K562 (cell line): ENCODE results near the gene P2RX3. TPM values are rescaled to one million over a fixed set of nuclear protein-coding genes. Genes with fewer than 3 reads are reported as not detected.
A peak's percentile ranks its signal among the peaks of the same experiment; 100 is the strongest.

ENCODE experiments used
- CBFA2T3 ChIP-seq: fragments of 450-650 bp; IDR thresholded peaks from 2 replicates; pipeline ENCODE4 v1.6.1; 2017
- CBX1 ChIP-seq: sonication (generic); IDR thresholded peaks from 2 replicates; pipeline ENCODE4 v1.6.1; 2016; ENCODE audit warnings: antibody characterized with exemption, low read depth, mild to moderate bottlenecking
- GABPB1 ChIP-seq: sonication (generic); formaldehyde crosslinking; IDR thresholded peaks from 2 replicates; pipeline ENCODE4 v1.8.0; 2022; ENCODE audit warnings: mild to moderate bottlenecking, missing genetic modification reagents
- JUN ChIP-seq, 2 experiments: sonication (generic) in 1 of 2; formaldehyde crosslinking in 1 of 2; IDR thresholded peaks; 2 replicates each; pipeline versions ENCODE4 v1.6.1 to v1.8.0; 2012 to 2022; ENCODE audit warnings: borderline replicate concordance in 2 of 2, mild to moderate bottlenecking in 2 of 2, improper control_type of control experiment in 1 of 2, low read depth in 1 of 2, low read length in 1 of 2, missing genetic modification reagents in 1 of 2
- MAZ ChIP-seq, 2 experiments: fragments of 450-650 bp in 1 of 2; sonication (generic) in 1 of 2; formaldehyde crosslinking; IDR thresholded peaks in 1 of 2; conservative IDR thresholded peaks in 1 of 2; 2 replicates each; pipeline versions ENCODE4 v1.4.0 to v1.5.0; 2020; ENCODE audit warnings: mild to moderate bottlenecking in 1 of 2, missing genetic modification reagents in 1 of 2
- POLR2A ChIP-seq: fragments of 450-650 bp; conservative IDR thresholded peaks from 2 replicates; pipeline ENCODE4 v1.6.1; 2016
- POLR2B ChIP-seq: fragments of 450-650 bp; IDR thresholded peaks from 2 replicates; pipeline ENCODE4 v1.6.1; 2018; ENCODE audit warnings: low read depth; ENCODE audit not compliant: partially characterized antibody
- RBFOX2 ChIP-seq: fragments of 200-400 bp; formaldehyde crosslinking; IDR thresholded peaks from 2 replicates; pipeline ENCODE4 v1.6.1; 2017; ENCODE audit warnings: low read depth, mild to moderate bottlenecking, low read length, moderate library complexity
- RCOR1 ChIP-seq, 2 experiments: IDR thresholded peaks; 2 replicates each; pipeline ENCODE4 v1.6.1; 2012; ENCODE audit warnings: low read depth in 2 of 2, low read length in 2 of 2, borderline replicate concordance in 1 of 2, improper control_type of control experiment in 1 of 2
- RNF2 ChIP-seq: sonication (generic); IDR thresholded peaks from 2 replicates; pipeline ENCODE4 v1.6.1; 2016
- SIN3A ChIP-seq, 2 experiments: fragments of 150-350 bp in 1 of 2; IDR thresholded peaks; 2 replicates each; pipeline ENCODE4 v1.6.1; 2011 to 2016; ENCODE audit warnings: borderline replicate concordance in 2 of 2, low read depth in 2 of 2, low read length in 2 of 2, mild to moderate bottlenecking in 2 of 2, moderate library complexity in 2 of 2; ENCODE audit not compliant: control insufficient read depth in 1 of 2
- SMARCE1 ChIP-seq: fragments of 450-650 bp; IDR thresholded peaks from 2 replicates; pipeline ENCODE4 v1.7.1; 2016; ENCODE audit warnings: mild to moderate bottlenecking
- ZNF140 ChIP-seq: fragments of 250-450 bp; sonication (Bioruptor Pico); IDR thresholded peaks from 2 replicates; pipeline ENCODE4 v1.8.0; 2021; ENCODE audit warnings: moderate library complexity, mild to moderate bottlenecking, inconsistent platforms
- ZNF263 ChIP-seq: sonication (generic); formaldehyde crosslinking; IDR thresholded peaks from 2 replicates; pipeline ENCODE4 v1.8.0; 2022; ENCODE audit warnings: mild to moderate bottlenecking, missing genetic modification reagents, borderline replicate concordance
- ZNF449 ChIP-seq: fragments of 250-450 bp; sonication (Bioruptor Pico); IDR thresholded peaks from 2 replicates; pipeline ENCODE4 v1.8.0; 2022; ENCODE audit warnings: moderate library complexity, mild to moderate bottlenecking, inconsistent platforms
- ZNF511 ChIP-seq: sonication (generic); formaldehyde crosslinking; IDR thresholded peaks from 2 replicates; pipeline ENCODE4 v1.8.0; 2022; ENCODE audit warnings: mild to moderate bottlenecking, missing genetic modification reagents
- ZSCAN29 ChIP-seq: fragments of 450-650 bp; IDR thresholded peaks from 2 replicates; pipeline ENCODE4 v1.6.1; 2017
- polyA plus RNA-seq, 8 experiments: library from polyadenylated mRNA; depleted of rRNA in 4 of 8; stranded (reverse) in 5 of 8; unstranded in 3 of 8; fragments of >200 nt; fragmentation: Nextera tagmentation in 2 of 8; fragmentation: Illumina TruSeq in 1 of 8; extraction: Ambion mirVana in 2 of 8; extraction: Trizol in 1 of 8; gene quantifications; 2 replicates each; pipeline versions ENCODE4 v1.2.1 to v1.2.3, GENCODE V29; 2011 to 2014; ENCODE audit warnings: inconsistent platforms in 1 of 8, missing spikeins in 1 of 8
- total RNA-seq, 7 experiments: library from RNA; depleted of rRNA in 6 of 7; stranded (reverse); fragments of >200 nt in 6 of 7; fragmentation: Illumina TruSeq in 2 of 7; extraction: Trizol in 2 of 7; gene quantifications; 2 replicates each; pipeline versions ENCODE4 v1.2.1 to v1.2.3, GENCODE V29; 2011 to 2021; ENCODE audit warnings: low replicate concordance in 1 of 7
- TF ChIP-seq, protein P1 (sequence below), 2 experiments: fragments of 450-650 bp in 1 of 2; sonication (generic) in 1 of 2; formaldehyde crosslinking in 1 of 2; IDR thresholded peaks in 1 of 2; conservative IDR thresholded peaks in 1 of 2; 2 replicates each; pipeline versions ENCODE4 v1.6.1 to v1.8.1; 2016 to 2023; ENCODE audit warnings: mild to moderate bottlenecking in 2 of 2, moderate library complexity in 2 of 2, inconsistent platforms in 1 of 2, missing genetic modification reagents in 1 of 2
- TF ChIP-seq, protein P2 (sequence below): fragments of 450-650 bp; IDR thresholded peaks from 2 replicates; pipeline ENCODE4 v1.6.1; 2018; ENCODE audit not compliant: partially characterized antibody

P2RX3 gene
- total and polyA plus RNA-seq, 9 of the 15 experiments (the other 6 are each of a cell fraction or from before 2014, with no cell fraction given) = not detected

- no peak for TF ChIP-seq JUN (IDR thresholded peaks at IDR 0.05; ENCODE audit: borderline replicate concordance, low read depth, low read length)
- peak; percentile 54; the same call in 1 of the 2 replicates for TF ChIP-seq JUN (CRISPR knock-in tag; IDR thresholded peaks at IDR 0.05; ENCODE audit: borderline replicate concordance)
- TF ChIP-seq ZNF449 (CRISPR knock-in tag) = no peak
- 0 out of 2 replicates have a peak, but pooled peaks have one; percentile 33 for TF ChIP-seq ZNF511
- TF ChIP-seq POLR2A = peak; percentile 37; the same call in 1 of the 2 replicates
- 0 out of 4 replicates have a peak, but pooled peaks of 1 of the 2 experiments have one; percentile 31 for TF ChIP-seq RCOR1 (IDR thresholded peaks at IDR 0.05; ENCODE audit: borderline replicate concordance in 1 of 2, low read depth in 2 of 2, low read length in 2 of 2)
- TF ChIP-seq ZNF140 = no peak
- 0 out of 2 replicates have a peak, but pooled peaks have one; percentile 20 for TF ChIP-seq CBX1
- 0 out of 2 replicates have a peak, but pooled peaks have one; percentile 23 for TF ChIP-seq RNF2
- TF ChIP-seq SMARCE1 = 0 out of 2 replicates have a peak, but pooled peaks have one; percentile 36
- TF ChIP-seq RBFOX2 = peak; percentile 60
- TF ChIP-seq SIN3A (IDR thresholded peaks at IDR 0.05; ENCODE audit: borderline replicate concordance in 2 of 2, control insufficient read depth in 1 of 2, low read depth in 2 of 2, low read length in 2 of 2) = peak in 1 of 2 experiments; percentile 48; a peak in 1 of 4 replicates
- TF ChIP-seq, protein P1, sequence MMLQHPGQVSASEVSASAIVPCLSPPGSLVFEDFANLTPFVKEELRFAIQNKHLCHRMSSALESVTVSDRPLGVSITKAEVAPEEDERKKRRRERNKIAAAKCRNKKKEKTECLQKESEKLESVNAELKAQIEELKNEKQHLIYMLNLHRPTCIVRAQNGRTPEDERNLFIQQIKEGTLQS (IDR thresholded peaks at IDR 0.05) = peak; percentile 82
- TF ChIP-seq, protein P1 (CRISPR knock-in tag; conservative IDR thresholded peaks at IDR 0.05) = no peak
- peak; percentile 50; the same call in 1 of the 2 replicates for TF ChIP-seq GABPB1
- TF ChIP-seq ZSCAN29 = no peak
- 0 out of 2 replicates have a peak, but pooled peaks have one; percentile 10 for TF ChIP-seq CBFA2T3
- TF ChIP-seq, protein P2, sequence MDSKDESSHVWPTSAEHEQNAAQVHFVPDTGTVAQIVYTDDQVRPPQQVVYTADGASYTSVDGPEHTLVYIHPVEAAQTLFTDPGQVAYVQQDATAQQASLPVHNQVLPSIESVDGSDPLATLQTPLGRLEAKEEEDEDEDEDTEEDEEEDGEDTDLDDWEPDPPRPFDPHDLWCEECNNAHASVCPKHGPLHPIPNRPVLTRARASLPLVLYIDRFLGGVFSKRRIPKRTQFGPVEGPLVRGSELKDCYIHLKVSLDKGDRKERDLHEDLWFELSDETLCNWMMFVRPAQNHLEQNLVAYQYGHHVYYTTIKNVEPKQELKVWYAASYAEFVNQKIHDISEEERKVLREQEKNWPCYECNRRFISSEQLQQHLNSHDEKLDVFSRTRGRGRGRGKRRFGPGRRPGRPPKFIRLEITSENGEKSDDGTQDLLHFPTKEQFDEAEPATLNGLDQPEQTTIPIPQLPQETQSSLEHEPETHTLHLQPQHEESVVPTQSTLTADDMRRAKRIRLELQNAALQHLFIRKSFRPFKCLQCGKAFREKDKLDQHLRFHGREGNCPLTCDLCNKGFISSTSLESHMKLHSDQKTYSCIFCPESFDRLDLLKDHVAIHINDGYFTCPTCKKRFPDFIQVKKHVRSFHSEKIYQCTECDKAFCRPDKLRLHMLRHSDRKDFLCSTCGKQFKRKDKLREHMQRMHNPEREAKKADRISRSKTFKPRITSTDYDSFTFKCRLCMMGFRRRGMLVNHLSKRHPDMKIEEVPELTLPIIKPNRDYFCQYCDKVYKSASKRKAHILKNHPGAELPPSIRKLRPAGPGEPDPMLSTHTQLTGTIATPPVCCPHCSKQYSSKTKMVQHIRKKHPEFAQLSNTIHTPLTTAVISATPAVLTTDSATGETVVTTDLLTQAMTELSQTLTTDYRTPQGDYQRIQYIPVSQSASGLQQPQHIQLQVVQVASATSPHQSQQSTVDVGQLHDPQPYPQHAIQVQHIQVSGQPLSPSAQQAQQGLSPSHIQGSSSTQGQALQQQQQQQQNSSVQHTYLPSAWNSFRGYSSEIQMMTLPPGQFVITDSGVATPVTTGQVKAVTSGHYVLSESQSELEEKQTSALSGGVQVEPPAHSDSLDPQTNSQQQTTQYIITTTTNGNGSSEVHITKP = peak; percentile 11
- peak; percentile 56 to 87 for TF ChIP-seq MAZ (CRISPR knock-in tag; conservative IDR thresholded peaks at IDR 0.05 in 1 of 2, IDR thresholded peaks at IDR 0.05 in 1 of 2)
- peak; percentile 40 for TF ChIP-seq POLR2B
- peak; percentile 76 for TF ChIP-seq ZNF263 (CRISPR knock-in tag)
These were observed 26.8 kb upstream of the P2RX3 start (continued) for GRCh38 chr11:57311109-57311936.
